SK-N-SH (cell line): ENCODE results near the gene MAN2A2. TPM values are rescaled to one million over a fixed set of nuclear protein-coding genes. Genes with fewer than 3 reads are reported as not detected.

ENCODE experiments used
- CTCF ChIA-PET: fragments of 300-600, 350-600 bp; formaldehyde crosslinking; extraction: SDS; loops from one replicate; lab custom pipeline; 2021; lab: Yijun Ruan, JAX
- POLR2A ChIA-PET: fragments of 350-600 bp; sonication (Branson Sonifier 250); formaldehyde crosslinking; extraction: SDS; loops from one replicate; lab custom pipeline; 2020; ENCODE audit warnings: antibody characterized with exemption, inconsistent platforms; lab: Yijun Ruan, JAX
- DNase-seq: peaks from one replicate; pipeline ENCODE4 v3.0.0; 2012
- H2AFZ ChIP-seq: fragments of 200-600 bp; sonication (generic); 2 replicates; pipeline ENCODE4 v1.8.1; 2016; ENCODE audit warnings: antibody characterized with exemption, mild to moderate bottlenecking, low read depth
- H3F3A ChIP-seq: fragments of 200-600 bp; sonication (generic); replicated peaks from 2 replicates; pipeline ENCODE3; 2016; ENCODE audit warnings: antibody characterized with exemption, mild to moderate bottlenecking; ENCODE audit not compliant: insufficient read depth
- H3K27ac ChIP-seq, 2 experiments: fragments of 200-500 bp in 1 of 2; fragments of 200-600 bp in 1 of 2; sonication (Bioruptor generic) in 1 of 2; sonication (generic), shearing (Covaris generic) in 1 of 2; 2 replicates each; pipeline versions ENCODE4 v1.5.1 to v1.6.1; 2014 to 2016; ENCODE audit warnings: low read depth in 2 of 2, inconsistent platforms in 1 of 2, low read length in 1 of 2, mild to moderate bottlenecking in 1 of 2, mixed read lengths in 1 of 2
- H3K27me3 ChIP-seq: fragments of 200-600 bp; sonication (generic), shearing (Covaris generic); 2 replicates; pipeline ENCODE4 v1.6.1; 2016; ENCODE audit warnings: mixed run types; ENCODE audit not compliant: insufficient read depth
- H3K36me3 ChIP-seq, 2 experiments: fragments of 200-500 bp in 1 of 2; fragments of 200-600 bp in 1 of 2; sonication (Bioruptor generic) in 1 of 2; sonication (generic) in 1 of 2; replicated peaks in 1 of 2; 2 replicates each; pipeline versions ENCODE3 to v1.5.1; 2014 to 2016; ENCODE audit warnings: low read length in 1 of 2, mild to moderate bottlenecking in 1 of 2; ENCODE audit not compliant: insufficient read depth in 2 of 2, control insufficient read depth in 1 of 2
- H3K4me1 ChIP-seq, 2 experiments: fragments of 200-500 bp in 1 of 2; fragments of 200-600 bp in 1 of 2; sonication (Bioruptor generic) in 1 of 2; sonication (generic), shearing (Covaris generic) in 1 of 2; 2 replicates each; pipeline versions ENCODE4 v1.5.1 to v1.6.1; 2014 to 2016; ENCODE audit warnings: low read depth in 1 of 2, low read length in 1 of 2, mixed run types in 1 of 2; ENCODE audit not compliant: insufficient read depth in 2 of 2, control insufficient read depth in 1 of 2
- H3K4me2 ChIP-seq: fragments of 200-600 bp; sonication (generic), shearing (Covaris generic); 2 replicates; pipeline ENCODE4 v1.6.1; 2017; ENCODE audit warnings: mixed run types
- H3K4me3 ChIP-seq, 2 experiments: fragments of 200-500 bp in 1 of 2; fragments of 200-600 bp in 1 of 2; sonication (Bioruptor generic) in 1 of 2; sonication (generic), shearing (Covaris generic) in 1 of 2; 2 replicates each; pipeline versions ENCODE4 v1.5.1 to v1.8.1; 2014 to 2016; ENCODE audit warnings: low read depth in 2 of 2, inconsistent platforms in 1 of 2, low read length in 1 of 2, mild to moderate bottlenecking in 1 of 2, mixed read lengths in 1 of 2, moderate library complexity in 1 of 2
- H3K79me2 ChIP-seq: fragments of 200-600 bp; sonication (generic); 2 replicates; pipeline ENCODE4 v1.8.1; 2017; ENCODE audit warnings: mild to moderate bottlenecking; ENCODE audit not compliant: insufficient read depth
- H3K9ac ChIP-seq: fragments of 200-600 bp; sonication (generic); 2 replicates; pipeline ENCODE4 v1.6.1; 2017; ENCODE audit warnings: mixed run types
- H3K9me2 ChIP-seq: fragments of 200-600 bp; sonication (generic); 2 replicates; pipeline ENCODE4 v1.6.1; 2017; ENCODE audit warnings: mixed run types
- H3K9me3 ChIP-seq: fragments of 200-600 bp; sonication (generic); 2 replicates; pipeline ENCODE4 v1.6.1; 2017; ENCODE audit warnings: mixed run types, mild to moderate bottlenecking, moderate library complexity
- H4K20me1 ChIP-seq: fragments of 200-600 bp; sonication (generic); 2 replicates; pipeline ENCODE4 v1.6.1; 2017; ENCODE audit warnings: mild to moderate bottlenecking, mixed run types; ENCODE audit not compliant: insufficient read depth
- CHD2 ChIP-seq: fragments of 150-350 bp; IDR thresholded peaks from 2 replicates; pipeline ENCODE4 v1.6.1; 2018; ENCODE audit warnings: low read length; ENCODE audit not compliant: partially characterized antibody
- ELF1 ChIP-seq: IDR thresholded peaks from 2 replicates; pipeline ENCODE4 v1.4.0; 2012
- EP300 ChIP-seq, 2 experiments: IDR thresholded peaks; 2 replicates each; pipeline versions ENCODE4 v1.4.0 to v1.6.1; 2012; ENCODE audit warnings: borderline replicate concordance in 1 of 2, low read depth in 1 of 2, low read length in 1 of 2
- EZH2phosphoT487 ChIP-seq: fragments of 200-600 bp; sonication (generic); IDR thresholded peaks from 2 replicates; pipeline ENCODE4 v1.6.1; 2017; ENCODE audit warnings: low read depth, mixed run types, mild to moderate bottlenecking, antibody characterized with exemption, moderate library complexity, borderline replicate concordance
- FOXJ3 ChIP-seq: sonication (generic); formaldehyde crosslinking; IDR thresholded peaks from 2 replicates; pipeline ENCODE4 v1.5.1; 2020; ENCODE audit warnings: mild to moderate bottlenecking, missing genetic modification reagents
- GABPA ChIP-seq: IDR thresholded peaks from 2 replicates; pipeline ENCODE4 v1.4.0; 2012; ENCODE audit warnings: low read depth, mild to moderate bottlenecking
- MEF2A ChIP-seq: IDR thresholded peaks from 2 replicates; pipeline ENCODE4 v1.4.0; 2012; ENCODE audit warnings: low read depth, borderline replicate concordance
- NFIC ChIP-seq: IDR thresholded peaks from 2 replicates; pipeline ENCODE4 v1.4.0; 2012; ENCODE audit warnings: borderline replicate concordance
- RAD21 ChIP-seq: IDR thresholded peaks from 2 replicates; pipeline ENCODE4 v1.6.1; 2012; ENCODE audit warnings: mild to moderate bottlenecking, low read length
- SIN3A ChIP-seq: IDR thresholded peaks from 2 replicates; pipeline ENCODE4 v1.6.1; 2012; ENCODE audit warnings: low read depth, mild to moderate bottlenecking, low read length, moderate library complexity, borderline replicate concordance
- SMC3 ChIP-seq: IDR thresholded peaks from 2 replicates; pipeline ENCODE4 v1.6.1; 2012; ENCODE audit warnings: low read depth, low read length, improper control_type of control experiment
- TAF1 ChIP-seq: IDR thresholded peaks from 2 replicates; pipeline ENCODE4 v1.6.1; 2012; ENCODE audit warnings: low read depth, mild to moderate bottlenecking, low read length, moderate library complexity, borderline replicate concordance
- WGBS: methylation state at CpG from one replicate; pipeline ENCODE4 v1.1.6; 2017; ENCODE audit warnings: low lambda C conversion rate; 5-methylcytosine and 5-hydroxymethylcytosine counted together
- polyA plus RNA-seq, 3 experiments: library from polyadenylated mRNA; depleted of rRNA; stranded (reverse); fragments of >200 nt; gene quantifications; 2 replicates each; pipeline ENCODE4 v1.2.3, GENCODE V29; 2012
- TF ChIP-seq, protein P1 (sequence below): IDR thresholded peaks from 2 replicates; pipeline ENCODE4 v1.4.0; 2012; ENCODE audit warnings: low read depth
- TF ChIP-seq, protein P2 (sequence below): IDR thresholded peaks from 2 replicates; pipeline ENCODE4 v1.4.0; 2012; ENCODE audit warnings: low read depth, borderline replicate concordance
- TF ChIP-seq, protein P3 (sequence below): IDR thresholded peaks from 2 replicates; pipeline ENCODE4 v1.4.0; 2012; ENCODE audit warnings: low read depth, borderline replicate concordance
- TF ChIP-seq, protein P4 (sequence below): fragments of 200-600 bp; sonication (generic); IDR thresholded peaks from 2 replicates; pipeline ENCODE4 v1.6.1; 2017; ENCODE audit warnings: antibody characterized with exemption, mild to moderate bottlenecking, moderate library complexity
- TF ChIP-seq, protein P5 (sequence below): fragments of 150-350 bp; IDR thresholded peaks from 2 replicates; pipeline ENCODE4 v1.6.1; 2017; ENCODE audit warnings: antibody characterized with exemption, low read length, low read depth, borderline replicate concordance

Gene MAN2A2
- polyA plus RNA-seq, 1 of the 3 experiments (the other 2 are of a cell fraction): 35.0 TPM

DNA sequence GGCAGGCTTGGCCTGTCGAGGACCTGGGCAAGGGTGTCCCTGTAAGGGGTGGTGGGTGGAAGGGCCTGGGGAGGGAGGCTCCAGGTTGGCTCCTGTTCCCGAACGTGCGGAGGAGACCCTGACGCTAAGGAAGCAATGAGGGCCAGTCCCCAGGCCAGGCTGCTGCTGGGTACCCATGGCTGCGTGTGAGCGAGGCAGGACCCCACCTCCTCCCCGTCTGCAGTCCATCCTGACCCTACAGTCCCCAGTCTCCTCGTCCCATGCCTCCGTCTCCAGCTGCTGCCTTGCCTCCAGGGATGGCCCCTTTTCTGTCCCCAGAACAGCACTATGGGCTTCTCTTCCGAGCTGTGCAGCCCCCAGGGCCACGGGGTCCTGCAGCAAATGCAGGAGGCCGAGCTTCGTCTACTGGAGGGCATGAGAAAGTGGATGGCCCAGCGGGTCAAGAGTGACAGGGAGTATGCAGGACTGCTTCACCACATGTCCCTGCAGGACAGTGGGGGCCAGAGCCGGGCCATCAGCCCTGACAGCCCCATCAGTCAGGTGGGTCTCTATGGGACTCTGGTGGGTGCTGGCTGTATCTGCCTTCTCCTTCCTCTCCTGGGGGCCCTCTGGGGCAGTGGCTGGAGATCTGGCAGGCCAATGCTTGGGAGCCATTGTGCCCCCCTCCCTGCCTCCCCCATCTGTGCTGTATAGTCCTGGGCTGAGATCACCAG lies 18.2 kb upstream of the MAN2A2 start:
- Histone ChIP-seq H3K4me2 (no peak overlapping the region), H3K9me3 (no peaks in the 10 kb centered on the region), H3F3A (peaks cover 9% of the 10 kb centered on the region), H2AFZ (no peak overlapping the region), H3K9ac (no peak overlapping the region), H3K4me1 (peaks cover 0 to 14% of the 10 kb centered on the region in 2 experiments; a peak in 1 of 4 replicates), H4K20me1 (no peaks in the 10 kb centered on the region), H3K9me2 (no peaks in the 10 kb centered on the region), H3K27ac (no peak overlapping the region), H3K79me2 (no peaks in the 10 kb centered on the region), H3K36me3 (peaks cover 5 to 25% of the 10 kb centered on the region in 2 experiments), H3K27me3 (no peaks in the 10 kb centered on the region), H3K4me3 (no peak overlapping the region)
- ChIA-PET CTCF (interaction anchor here (0.6 to 5.6 kb wide), 50 partner anchors 9 to 741 kb away, joined by 3 to 55 read pairs (median 7); partner anchors contain the start of genes BLM, FURIN, HDDC3 and MAN2A2), POLR2A (no interaction called here)
- TF ChIP-seq MEF2A (no peak), ELF1 (no peak), TAF1 (no peak), EZH2phosphoT487 (no peak), NFIC (no peak), GABPA (no peak), CHD2 (no peak)
- TF ChIP-seq, protein P1, sequence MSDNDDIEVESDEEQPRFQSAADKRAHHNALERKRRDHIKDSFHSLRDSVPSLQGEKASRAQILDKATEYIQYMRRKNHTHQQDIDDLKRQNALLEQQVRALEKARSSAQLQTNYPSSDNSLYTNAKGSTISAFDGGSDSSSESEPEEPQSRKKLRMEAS: no peak
- TF ChIP-seq, protein P2, sequence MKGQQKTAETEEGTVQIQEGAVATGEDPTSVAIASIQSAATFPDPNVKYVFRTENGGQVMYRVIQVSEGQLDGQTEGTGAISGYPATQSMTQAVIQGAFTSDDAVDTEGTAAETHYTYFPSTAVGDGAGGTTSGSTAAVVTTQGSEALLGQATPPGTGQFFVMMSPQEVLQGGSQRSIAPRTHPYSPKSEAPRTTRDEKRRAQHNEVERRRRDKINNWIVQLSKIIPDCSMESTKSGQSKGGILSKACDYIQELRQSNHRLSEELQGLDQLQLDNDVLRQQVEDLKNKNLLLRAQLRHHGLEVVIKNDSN: no peak
- DNase-seq: no peak
- WGBS: 74% methylated on average over 4 of the region's 16 CpGs

DNA sequence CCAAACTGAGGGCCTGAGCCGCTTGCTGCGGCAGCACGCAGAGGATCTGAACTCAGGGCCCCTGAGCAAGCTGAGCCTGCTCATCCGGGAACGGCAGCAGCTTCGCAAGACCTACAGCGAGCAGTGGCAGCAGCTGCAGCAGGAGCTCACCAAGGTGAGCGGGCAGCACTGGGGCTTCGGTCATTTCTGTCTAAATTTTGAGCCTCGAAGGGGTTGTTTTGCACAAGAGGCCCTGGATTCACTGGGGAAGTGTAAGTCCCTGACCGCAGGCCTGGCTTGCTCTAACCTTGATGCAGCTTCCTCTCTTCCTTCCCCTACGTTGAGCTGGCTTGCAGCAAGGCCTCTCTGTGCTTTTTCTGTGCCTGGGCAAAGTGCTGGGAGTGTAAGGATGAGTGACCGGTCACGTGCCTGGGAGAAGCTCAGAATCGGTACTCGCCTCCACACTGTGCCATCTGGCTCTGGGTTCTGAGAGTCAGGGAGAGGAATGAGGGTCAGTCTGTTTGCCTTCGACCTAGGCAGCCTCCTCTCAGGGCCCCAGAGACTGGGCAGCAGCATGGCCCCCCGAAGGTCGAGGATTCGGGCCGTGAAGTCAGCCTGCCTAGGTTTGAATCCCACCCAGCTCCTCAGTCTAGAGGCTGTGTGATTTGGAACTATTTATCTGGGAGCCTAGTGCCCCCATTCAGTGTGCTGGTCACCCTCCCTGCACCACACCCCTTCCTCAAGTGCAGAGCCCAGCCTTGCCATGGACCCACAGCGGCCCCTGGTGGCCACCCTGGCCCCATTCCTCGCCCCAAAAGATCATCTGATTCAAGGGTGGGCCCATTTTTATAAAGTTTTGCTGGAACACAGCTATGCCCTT lies 17.4 kb upstream of the MAN2A2 start:
- H3K9me2 ChIP-seq: no peaks in the 10 kb centered on the region
- 0 out of 2 replicates have a peak overlapping the region, but pooled peaks have one; percentile 14 for H2AFZ ChIP-seq
- no peak overlapping the region for H3K4me2 ChIP-seq
- DNase-seq: peak; percentile 91
- 71% methylated on average over 13 of the region's 23 CpGs for WGBS
- no peaks in the 10 kb centered on the region for H3K27me3 ChIP-seq
- no peak overlapping the region for H3K27ac ChIP-seq
- no peak for TF ChIP-seq FOXJ3 (CRISPR knock-in tag)
- TF ChIP-seq, protein P3, sequence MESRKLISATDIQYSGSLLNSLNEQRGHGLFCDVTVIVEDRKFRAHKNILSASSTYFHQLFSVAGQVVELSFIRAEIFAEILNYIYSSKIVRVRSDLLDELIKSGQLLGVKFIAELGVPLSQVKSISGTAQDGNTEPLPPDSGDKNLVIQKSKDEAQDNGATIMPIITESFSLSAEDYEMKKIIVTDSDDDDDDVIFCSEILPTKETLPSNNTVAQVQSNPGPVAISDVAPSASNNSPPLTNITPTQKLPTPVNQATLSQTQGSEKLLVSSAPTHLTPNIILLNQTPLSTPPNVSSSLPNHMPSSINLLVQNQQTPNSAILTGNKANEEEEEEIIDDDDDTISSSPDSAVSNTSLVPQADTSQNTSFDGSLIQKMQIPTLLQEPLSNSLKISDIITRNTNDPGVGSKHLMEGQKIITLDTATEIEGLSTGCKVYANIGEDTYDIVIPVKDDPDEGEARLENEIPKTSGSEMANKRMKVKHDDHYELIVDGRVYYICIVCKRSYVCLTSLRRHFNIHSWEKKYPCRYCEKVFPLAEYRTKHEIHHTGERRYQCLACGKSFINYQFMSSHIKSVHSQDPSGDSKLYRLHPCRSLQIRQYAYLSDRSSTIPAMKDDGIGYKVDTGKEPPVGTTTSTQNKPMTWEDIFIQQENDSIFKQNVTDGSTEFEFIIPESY: no peak
- TF ChIP-seq, protein P4, sequence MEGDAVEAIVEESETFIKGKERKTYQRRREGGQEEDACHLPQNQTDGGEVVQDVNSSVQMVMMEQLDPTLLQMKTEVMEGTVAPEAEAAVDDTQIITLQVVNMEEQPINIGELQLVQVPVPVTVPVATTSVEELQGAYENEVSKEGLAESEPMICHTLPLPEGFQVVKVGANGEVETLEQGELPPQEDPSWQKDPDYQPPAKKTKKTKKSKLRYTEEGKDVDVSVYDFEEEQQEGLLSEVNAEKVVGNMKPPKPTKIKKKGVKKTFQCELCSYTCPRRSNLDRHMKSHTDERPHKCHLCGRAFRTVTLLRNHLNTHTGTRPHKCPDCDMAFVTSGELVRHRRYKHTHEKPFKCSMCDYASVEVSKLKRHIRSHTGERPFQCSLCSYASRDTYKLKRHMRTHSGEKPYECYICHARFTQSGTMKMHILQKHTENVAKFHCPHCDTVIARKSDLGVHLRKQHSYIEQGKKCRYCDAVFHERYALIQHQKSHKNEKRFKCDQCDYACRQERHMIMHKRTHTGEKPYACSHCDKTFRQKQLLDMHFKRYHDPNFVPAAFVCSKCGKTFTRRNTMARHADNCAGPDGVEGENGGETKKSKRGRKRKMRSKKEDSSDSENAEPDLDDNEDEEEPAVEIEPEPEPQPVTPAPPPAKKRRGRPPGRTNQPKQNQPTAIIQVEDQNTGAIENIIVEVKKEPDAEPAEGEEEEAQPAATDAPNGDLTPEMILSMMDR: peak; percentile 99
- TF ChIP-seq EP300 (IDR thresholded peaks at IDR 0.05; ENCODE audit: borderline replicate concordance in 1 of 2, low read depth in 1 of 2, low read length in 1 of 2): no peak
- TF ChIP-seq, protein P5, sequence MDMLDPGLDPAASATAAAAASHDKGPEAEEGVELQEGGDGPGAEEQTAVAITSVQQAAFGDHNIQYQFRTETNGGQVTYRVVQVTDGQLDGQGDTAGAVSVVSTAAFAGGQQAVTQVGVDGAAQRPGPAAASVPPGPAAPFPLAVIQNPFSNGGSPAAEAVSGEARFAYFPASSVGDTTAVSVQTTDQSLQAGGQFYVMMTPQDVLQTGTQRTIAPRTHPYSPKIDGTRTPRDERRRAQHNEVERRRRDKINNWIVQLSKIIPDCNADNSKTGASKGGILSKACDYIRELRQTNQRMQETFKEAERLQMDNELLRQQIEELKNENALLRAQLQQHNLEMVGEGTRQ: no peak
- TF ChIP-seq RAD21: peak; percentile 96
- TF ChIP-seq SMC3: peak; percentile 92
- TF ChIP-seq SIN3A: no peak
- TF ChIP-seq EZH2phosphoT487: no peak
- TF ChIP-seq, all 33 proteins: peak for 3
- peaks cover under 1 to 18% of the 10 kb centered on the region in 2 experiments for H3K36me3 ChIP-seq
- peaks cover 0 to 14% of the 10 kb centered on the region in 2 experiments; a peak in 1 of 4 replicates for H3K4me1 ChIP-seq
- H3K9ac ChIP-seq: no peak overlapping the region
- H3K9me3 ChIP-seq: no peaks in the 10 kb centered on the region
- POLR2A ChIA-PET: no interaction called here
- H3K4me3 ChIP-seq: peak overlapping the region in 1 of 2 experiments; percentile 47; a peak in 1 of 4 replicates
- H3F3A ChIP-seq: peaks cover 9% of the 10 kb centered on the region
- CTCF ChIA-PET: interaction anchor here (0.6 to 5.6 kb wide), 89 partner anchors 10 to 969 kb away, joined by 3 to 55 read pairs (median 3); partner anchors contain the start of genes BLM, FURIN, HDDC3 and MAN2A2
- no peaks in the 10 kb centered on the region for H4K20me1 ChIP-seq
- no peaks in the 10 kb centered on the region for H3K79me2 ChIP-seq
